ENCODE data around the gene SLAIN2.

SLAIN2 gene

DNA sequence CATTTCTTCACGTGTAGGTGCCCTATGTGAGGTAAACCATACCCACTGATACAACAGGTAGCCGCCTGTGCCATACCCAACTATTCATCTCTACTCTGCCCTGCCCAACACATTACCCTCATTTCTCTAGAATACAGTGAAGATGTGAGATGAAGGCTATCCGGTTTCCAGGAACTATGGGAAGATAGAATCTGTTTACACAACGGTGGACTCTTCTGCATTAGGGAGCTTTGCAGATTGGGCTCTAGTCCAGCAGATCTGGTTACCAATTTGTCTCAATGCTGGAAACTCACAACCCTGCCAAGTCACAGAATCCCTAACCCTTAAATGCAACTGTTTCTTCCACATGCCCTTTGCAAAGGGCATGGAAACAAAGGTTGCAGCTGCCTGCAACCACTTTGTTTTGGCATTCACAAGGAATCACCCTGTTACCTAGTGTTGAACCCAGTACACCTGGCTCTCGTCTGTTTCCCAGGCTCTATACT lies 6.4 kb upstream of the SLAIN2 start:
- FAIRE-seq, result no peak

GRCh38 chr4:48336146-48336870 lies 5.0 kb upstream of the SLAIN2 start:
- FAIRE-seq, result no peak

DNA sequence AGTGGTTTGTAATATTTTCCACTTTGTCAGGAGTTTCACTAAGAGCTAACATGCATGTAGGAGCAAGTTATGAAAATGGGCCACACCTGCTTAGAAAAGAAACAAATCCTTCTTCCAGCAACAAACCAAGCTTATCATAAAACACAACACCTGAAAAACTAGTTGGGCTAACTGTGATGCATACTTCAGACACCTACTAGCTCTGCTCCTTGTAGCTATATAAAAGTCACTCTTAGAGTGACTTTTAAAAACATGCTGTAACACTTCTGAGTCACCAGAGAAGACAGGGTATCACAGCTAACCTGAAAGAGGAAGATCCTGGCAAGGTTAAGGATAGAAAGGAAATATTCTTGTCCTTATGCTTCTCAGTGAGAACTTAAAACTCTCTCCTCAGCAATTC lies 3.6 kb upstream of the SLAIN2 start:
- no peak for FAIRE-seq

GRCh38 chr4:48339642-48340041 lies 1.7 kb upstream of the SLAIN2 start:
- FAIRE-seq, result no peak

DNA sequence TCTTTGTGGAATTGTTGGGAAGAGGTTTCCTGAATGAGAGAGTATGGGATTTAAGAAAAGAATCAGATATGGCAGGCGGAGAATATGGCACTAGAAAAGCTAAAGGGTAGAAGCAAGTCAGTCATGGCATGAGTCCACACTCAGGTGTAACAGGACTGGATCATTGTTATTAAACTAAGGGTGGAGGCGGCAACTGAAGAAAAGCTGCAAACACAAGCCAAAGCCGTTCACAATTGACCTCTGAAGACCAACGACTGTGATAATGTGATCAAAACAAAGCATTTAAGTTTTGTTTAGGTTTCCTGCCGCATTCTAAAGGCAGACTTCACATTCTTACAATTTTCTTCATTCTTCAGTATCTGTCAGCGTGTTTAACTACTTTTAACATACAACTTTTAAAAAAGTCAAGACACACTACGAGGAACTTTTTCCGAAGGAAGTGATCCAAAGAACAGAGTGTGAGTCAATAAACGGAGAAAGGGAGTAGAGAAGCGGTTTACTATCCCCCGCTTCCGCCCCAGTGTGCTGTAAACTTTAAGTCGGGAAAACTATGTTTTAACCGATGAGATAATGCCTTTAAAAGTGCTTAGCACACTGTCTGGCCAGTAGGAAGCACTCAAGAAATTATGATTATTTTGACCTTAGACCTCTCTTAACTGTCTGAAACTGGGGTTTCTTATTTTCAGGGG lies 909 bp upstream of the SLAIN2 start:
- peak; percentile 10 for FAIRE-seq

DNA sequence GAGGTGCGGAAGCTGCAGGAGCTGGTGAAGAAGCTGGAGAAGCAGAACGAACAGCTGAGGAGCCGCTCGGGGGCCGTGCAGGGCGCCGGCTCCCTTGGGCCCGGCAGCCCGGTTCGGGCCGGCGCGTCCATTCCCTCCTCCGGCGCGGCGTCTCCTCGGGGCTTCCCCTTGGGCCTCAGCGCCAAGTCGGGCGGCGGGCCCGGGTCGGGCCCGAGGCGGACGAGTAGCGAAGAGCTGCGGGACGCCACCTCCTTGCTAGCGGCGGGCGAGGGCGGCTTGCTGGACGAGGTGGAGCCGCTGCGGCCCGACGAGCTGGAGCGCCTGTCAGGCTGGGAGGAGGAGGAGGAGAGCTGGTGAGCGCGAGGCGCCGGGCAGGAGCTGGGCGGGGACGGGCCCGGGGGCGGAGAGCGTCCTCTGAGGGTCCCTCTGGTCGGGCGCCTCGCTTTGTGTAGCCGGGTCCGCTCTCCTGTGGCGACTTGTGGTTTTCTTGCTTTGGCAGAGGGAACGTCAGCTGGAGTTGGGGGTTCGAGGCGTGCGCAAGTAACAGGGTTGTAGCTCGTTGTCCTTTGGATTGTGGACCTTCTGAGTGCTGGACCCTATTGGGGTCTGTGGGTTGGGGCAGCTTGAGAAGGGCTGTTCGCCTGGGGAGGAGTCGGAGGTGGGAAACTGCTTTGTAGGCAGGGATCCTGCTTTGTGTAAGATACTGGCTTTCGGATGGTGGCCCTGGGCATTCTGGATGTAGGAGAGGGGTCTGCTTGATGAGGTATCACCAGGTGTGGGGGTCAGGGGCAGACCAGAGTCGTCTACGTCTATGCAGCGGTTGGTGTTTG lies 662 bp downstream of the SLAIN2 start:
- no peak for FAIRE-seq

DNA sequence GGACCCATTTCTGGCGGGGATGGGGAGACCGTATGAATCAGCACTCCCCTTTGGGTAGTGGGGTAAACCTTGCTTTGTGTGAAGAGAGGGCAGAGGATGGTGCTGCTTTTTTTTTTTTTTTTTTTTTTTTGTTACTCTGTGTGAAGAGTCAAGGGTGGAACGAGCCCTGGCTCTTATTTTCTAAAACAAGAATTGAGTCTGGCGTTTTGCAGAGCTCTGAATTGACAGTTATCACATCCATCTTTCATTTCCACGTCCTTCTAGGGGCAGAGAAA lies 1.2 kb downstream of the SLAIN2 start:
- no peak for FAIRE-seq

GRCh38 chr4:48343035-48343434 lies 1.7 kb downstream of the SLAIN2 start:
- FAIRE-seq, result no peak

- FAIRE-seq, result no peak
Observed at GRCh38 chr4:48343551-48343950, 2.2 kb downstream of the SLAIN2 start.

DNA sequence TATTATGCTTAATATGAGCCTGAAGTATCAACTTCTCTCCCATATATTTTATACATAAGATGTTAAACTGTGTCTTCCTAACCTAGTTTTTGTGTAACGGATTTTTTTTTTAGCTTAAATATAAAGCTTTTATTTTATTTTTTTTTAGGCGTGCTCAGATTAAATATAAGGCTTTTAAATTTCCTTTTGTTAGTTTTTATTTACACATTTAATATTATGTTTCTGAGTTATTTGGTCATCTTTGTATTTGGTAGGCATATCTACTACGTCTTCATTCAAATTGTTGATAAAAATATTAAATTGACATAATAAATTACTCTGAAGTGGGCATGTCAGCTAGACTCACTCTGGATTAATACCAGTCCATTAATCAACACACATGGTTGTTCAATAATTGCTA lies 4.2 kb downstream of the SLAIN2 start:
- no peak for FAIRE-seq

DNA sequence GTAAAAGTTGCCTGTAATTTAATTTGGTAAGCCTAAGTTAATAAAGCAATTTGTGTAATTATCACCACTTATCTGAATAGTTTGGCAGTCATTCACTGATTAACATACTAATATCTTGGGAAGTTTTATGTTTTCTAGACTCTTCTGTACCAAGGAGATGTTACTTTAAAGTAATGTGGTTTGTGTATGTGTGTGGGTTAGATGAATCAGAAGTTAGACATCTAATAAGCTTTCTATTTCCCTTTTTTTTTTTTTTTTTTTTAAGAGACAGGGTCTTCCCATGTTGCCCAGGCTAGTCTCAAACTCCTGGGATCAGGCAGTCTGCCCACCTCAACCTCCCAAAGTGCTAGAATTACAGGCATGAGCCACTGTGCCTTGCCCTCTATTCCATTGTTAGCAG lies 5.3 kb downstream of the SLAIN2 start:
- peak; percentile 61 for FAIRE-seq

GRCh38 chr4:48347282-48347921 lies 6.1 kb downstream of the SLAIN2 start:
- no peak for FAIRE-seq

- no peak for FAIRE-seq
Observed at GRCh38 chr4:48350871-48351270, 9.5 kb downstream of the SLAIN2 start.

GRCh38 chr4:48352793-48353192 lies 11.5 kb downstream of the SLAIN2 start:
- no peak for FAIRE-seq

GRCh38 chr4:48356355-48356754 lies 15.0 kb downstream of the SLAIN2 start:
- no peak for FAIRE-seq

DNA sequence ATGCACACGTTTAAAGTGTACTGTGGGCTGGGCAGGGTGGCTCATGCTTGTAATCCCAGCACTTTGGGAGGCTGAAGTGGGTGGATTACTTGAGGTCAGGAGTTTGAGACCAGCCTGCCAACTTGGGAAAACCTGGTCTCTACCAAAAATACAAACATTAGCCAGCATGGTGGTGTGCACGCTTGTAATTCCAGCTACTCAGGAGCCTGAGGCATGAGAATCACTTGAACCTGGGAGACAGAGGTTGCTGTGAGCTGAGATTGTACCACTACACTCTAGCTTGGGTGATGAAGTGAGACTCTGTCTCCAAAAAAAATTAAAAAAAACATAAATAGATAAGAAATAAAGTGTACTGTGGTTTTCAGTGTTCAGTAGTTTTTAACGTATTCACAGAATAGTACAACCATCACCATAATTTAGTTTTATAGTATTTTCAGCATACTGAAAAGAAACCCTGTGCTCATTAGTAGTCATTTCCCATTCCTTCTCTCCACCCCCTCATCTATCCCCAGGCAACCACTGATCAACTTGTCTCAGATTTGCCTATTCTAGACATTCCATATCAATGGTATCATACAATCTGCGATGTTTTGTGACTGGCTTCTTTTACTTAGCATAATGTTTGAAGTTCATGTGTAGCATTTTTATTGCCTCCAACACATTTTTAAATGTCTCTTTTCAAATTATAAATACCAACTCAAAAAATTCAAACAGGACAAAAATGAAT lies 19.1 kb downstream of the SLAIN2 start:
- no peak for FAIRE-seq

DNA sequence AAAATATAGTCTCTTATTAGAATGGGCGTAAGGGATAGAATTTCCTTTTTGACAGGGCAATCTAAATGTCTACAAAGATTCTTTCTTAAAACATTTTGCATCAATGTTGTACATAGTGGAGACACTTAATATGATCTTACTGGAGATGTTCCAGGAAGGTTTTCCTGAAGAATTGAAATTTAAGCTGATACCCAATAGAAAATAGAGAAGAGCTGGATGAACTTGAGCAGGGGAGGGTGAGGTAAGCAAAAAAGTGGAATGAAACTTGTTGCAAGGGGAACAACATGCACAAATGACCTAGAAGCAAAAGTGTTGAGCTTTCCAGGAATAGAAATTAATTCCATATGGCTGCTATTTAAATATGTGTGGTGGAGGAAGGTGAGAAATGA lies 19.7 kb downstream of the SLAIN2 start:
- no peak for FAIRE-seq

- FAIRE-seq, result no peak
Observed at GRCh38 chr4:48366611-48367010, 25.3 kb downstream of the SLAIN2 start.

GRCh38 chr4:48367016-48367415 lies 25.7 kb downstream of the SLAIN2 start:
- no peak for FAIRE-seq

DNA sequence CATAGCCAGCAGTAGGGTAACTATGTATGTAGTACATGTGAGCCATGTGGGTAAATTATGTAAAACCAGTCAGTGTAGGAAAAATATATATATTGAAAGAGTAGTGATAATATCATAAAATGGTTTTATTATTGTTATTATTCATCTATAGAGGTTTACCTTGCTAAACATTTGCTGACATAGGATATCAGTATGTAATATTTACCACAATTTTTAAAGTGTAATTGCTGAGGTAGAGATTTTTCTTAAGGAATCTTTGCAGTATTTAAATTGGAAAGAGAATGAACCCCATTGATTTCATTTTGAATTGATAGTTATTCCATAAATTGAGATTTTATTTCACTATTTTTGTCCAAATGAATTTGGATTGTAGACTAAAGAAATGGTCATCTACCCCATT lies 27.1 kb downstream of the SLAIN2 start:
- FAIRE-seq, result peak; percentile 51

DNA sequence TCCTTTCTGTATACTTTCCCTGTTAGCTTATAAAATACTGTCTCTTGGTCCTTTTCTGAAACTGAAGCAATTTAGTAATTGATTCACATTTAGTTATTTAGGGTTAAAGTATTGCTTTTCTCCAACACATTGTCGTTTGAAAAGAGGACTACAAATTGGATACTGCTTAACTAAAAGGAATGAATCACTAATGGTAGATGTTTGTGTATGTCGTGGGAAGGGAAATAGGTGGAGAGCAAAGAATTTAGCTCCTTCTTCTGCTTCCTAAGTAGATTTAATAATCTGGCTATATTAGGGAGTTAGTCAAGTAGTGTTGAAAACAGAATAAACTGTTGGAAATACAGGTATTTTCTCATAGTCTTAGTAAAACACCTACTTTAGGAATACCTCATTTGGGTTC lies 27.9 kb downstream of the SLAIN2 start:
- FAIRE-seq, result no peak

DNA sequence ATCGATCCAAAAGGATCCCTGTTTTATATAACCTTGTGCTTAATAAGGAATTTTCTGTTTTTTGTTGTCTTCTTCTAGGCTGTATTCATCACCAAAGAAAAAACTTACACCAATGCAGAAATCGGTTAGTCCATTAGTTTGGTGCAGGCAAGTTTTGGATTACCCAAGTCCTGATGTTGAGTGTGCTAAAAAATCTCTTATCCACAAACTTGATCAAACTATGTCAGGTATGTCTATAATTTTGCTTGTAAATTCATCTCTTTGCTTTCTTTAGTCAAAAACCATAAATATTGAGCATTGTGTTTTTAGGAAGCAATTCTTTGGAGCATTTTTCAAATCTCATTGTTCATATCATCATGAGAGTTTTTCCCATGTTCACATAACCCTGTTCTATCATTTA lies 28.4 kb downstream of the SLAIN2 start:
- no peak for FAIRE-seq
